ENCODE measurements around the gene VAV2.

- TF ChIP-seq CTCF (IDR thresholded peaks at IDR 0.05) (no peak), POLR2A (IDR thresholded peaks at IDR 0.05) (no peak)
Observed at GRCh38 chr9:133892193-133892920, 99.8 kb downstream of the VAV2 start.
